NCI-H2029 (cell line): ENCODE measurements around the gene ST3GAL5.
"Not testable (repeated sequence)": the region's sequence is repeated elsewhere in the genome, so short reads cannot be mapped to it uniquely, and the experiment has no call there.

ENCODE experiments used
- DNase-seq: peaks from one replicate; lab custom pipeline; 2025; lab: John Stamatoyannopoulos, UW

The ST3GAL5 gene

GRCh38 chr2:85888684-85889626 is at the start of gene ST3GAL5:
Gene ST3GAL5, minus strand, starts transcription at chr2:85888990. Its CDS starts 85 bp downstream, at chr2:85888905.
- peak; percentile 64 for DNase-seq

- no peak for DNase-seq
These were observed 49.7 kb upstream of the ST3GAL5 start for GRCh38 chr2:85938456-85938855.

DNA sequence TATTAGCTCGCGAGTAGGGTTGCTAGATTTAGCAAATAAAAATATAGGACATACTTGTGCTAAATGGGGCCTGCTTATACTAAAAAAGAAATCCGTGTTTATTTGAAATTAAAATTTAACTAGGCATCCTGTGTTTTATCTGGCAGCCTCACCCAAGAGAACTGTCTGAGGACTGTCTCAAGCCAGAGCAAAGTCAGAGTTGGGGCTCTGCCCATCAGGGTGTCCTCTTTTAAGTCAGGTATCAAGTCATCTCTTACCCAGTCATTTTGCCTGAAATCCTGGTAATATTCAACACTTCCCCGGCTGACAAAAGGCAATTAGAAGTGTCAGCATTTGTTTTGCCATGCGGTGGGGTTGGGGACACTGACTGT is 48.3 kb upstream of the ST3GAL5 start:
- no peak for DNase-seq

DNA sequence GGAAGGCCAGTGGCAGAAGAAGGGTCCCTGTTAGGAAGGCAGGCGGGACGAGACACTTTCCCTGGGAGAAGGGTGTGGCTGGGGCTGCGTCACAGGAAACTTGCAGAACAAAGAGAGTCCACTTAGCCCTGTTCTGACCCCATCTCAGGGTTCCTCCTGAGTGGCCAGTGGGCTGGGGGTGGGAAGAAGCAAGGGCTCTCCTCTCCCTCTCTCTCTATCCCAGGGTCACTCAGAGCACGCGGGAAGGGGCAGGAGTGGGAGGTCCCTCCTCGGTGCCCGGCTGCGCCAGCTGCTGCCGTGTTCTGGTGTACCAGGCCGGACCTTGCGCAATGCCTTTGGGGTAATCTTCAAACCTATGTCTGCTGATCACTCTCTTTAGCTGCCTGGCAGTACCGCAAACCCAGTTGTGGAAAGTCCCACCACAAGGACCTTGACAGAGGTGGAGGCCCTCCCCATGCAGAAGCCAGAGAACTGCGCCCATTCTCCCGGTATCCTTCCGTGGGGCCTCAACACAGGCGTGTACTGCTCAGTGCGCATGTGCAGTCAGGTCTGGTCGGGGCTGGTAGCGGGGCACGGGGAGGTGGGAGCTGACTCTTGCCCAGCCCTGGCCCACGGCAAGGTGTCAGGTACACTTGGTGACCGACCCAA is 47.8 kb upstream of the ST3GAL5 start:
- DNase-seq = no peak

GRCh38 chr2:85935746-85936208 is 47.0 kb upstream of the ST3GAL5 start:
- no peak for DNase-seq

DNA sequence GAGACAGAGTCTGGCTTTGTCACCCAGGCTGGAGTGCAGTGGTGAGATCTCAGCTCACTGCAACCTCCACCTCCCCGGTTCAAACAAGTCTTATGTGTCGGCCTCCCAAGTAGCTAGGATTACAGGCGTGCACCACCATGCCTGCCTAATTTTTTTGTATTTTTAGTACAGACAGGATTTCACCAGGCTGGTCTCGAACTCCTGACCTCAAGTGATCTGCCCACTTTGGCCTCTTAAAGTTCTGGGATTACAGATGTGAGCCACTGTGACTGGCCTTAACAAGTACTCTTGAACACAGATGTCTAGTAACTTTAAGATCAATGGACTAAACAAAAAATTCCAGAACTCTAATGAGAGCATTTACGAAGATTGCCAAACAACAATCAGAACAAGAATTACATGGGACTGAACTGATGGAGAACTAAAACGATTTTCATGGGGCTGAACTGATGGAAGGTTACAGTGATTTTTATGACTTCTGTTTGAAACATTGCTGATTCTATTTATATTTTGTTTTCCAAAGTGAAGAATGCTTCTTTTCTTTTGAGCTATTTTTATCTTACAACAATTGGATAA is 46.5 kb upstream of the ST3GAL5 start:
- no peak for DNase-seq

GRCh38 chr2:85933753-85934594 is 45.2 kb upstream of the ST3GAL5 start:
- DNase-seq = no peak

DNA sequence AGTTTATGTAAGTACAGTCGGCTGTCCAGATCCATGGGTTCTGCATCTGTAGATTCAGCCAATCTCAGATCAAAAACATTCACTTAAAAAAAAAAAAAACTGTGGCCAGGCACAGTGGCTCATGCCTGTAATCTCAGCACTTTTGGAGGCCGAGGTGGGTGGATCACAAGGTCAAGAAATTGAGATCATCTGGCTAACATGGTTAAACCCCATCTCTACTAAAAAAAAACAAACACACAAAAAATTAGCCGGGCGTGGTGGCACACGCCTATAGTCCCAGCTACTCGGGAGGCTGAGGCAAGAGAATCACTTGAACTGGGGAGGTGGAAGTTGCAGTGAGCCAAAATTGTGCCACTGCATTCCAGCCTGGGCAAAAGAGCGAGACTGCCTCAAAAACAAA is 42.4 kb upstream of the ST3GAL5 start:
- DNase-seq = not testable (repeated sequence)

GRCh38 chr2:85930129-85931124 is 41.6 kb upstream of the ST3GAL5 start:
- no peak for DNase-seq

DNA sequence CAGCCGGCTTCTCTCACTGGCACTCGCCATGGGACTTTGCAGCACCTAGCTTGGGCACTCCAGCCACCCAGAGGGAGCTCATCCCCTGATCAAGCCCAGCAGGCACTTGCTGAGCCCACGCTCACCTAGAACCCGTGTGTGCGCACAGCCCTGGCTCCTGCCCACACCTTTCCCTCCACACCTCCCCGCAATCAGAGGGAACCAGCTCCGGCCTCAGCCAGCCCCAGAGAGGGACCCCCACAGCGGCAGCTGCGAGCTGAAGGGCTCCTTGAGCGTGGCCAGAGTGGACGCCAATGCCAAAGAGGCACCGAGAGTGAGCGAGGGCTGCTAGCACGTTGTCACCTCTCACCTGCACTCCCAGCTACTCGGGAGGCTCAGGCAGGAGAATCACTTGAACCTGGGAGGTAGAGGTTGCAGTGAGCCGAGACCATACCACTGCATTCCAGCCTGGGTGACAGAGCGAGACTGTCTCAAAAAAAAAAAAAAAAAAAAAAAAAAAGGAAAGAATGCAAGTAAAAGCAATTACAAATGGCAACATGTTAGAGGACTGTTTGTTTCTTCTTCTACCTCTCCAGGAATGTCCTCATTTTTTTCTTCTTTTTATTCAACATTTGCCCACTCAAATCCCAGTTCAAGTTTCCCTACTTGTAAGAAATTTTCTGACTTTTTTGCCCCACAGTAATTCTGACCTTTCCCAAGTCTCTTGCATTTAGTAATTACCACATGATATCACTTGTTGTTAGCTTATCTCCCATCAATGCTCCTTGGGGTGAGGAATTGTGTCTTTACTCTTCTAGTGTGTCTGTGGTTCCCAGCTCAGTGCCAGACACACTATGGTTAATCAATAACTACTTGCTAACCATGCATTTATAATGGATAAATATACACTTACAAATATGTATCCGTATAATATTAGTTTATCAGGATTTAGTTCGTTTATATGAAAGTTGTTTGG is 40.6 kb upstream of the ST3GAL5 start:
- no peak for DNase-seq

DNA sequence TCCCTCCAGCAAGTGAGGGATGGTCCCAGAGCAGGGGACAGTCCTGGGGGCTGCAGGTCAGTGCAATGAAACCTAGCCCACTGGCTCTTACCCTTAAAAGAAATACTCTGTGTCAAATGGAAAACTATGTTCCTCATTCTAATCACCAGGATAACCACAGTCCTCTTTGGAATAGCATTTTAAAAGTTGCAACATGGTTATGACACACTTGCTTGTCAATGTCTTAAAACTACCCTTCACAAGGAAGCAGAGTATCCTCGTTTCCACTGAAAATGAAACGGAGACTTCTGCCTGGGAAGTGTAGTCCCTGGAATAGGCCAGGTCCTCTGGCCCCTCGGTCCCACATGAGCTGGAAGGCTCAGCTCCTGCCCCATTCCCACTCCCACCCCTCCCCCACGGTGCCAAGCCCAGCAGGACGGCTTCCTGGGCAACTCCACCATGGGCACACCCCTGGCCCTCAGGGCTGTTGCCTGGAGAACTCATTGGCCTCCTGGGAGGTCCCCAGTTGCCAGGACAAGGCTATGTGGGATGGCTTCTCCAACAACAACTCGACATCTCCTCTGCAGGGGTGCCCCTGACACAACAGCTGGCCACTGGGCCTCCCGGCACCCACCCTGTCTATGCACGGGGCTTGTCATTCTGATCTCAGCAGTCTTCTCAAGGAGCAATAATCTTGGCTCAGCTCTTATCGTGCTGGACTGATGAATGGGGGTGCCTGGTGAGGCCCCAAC is 38.3 kb upstream of the ST3GAL5 start:
- DNase-seq = no peak

GRCh38 chr2:85926526-85926925 is 37.7 kb upstream of the ST3GAL5 start:
- no peak for DNase-seq

DNA sequence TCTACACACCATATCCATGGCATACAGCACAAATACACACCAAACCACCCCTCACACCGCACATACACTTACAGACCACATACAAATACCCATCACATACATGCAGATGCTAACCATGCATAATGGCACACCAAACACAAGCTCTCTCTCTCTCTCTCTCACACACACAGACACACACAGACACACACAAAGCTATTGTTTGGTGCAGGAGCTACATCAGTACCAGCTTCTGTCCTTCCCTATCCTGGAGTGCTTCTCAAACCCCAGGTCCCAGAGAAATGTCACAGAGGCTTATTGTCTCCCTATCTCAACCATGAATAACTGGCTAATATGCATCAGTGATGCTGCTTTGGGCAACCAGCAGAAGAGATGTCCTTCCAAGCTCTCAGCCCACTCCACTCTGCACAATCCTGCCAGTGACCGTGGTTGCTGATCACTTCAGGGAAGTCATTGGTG is 36.5 kb upstream of the ST3GAL5 start:
- no peak for DNase-seq

DNA sequence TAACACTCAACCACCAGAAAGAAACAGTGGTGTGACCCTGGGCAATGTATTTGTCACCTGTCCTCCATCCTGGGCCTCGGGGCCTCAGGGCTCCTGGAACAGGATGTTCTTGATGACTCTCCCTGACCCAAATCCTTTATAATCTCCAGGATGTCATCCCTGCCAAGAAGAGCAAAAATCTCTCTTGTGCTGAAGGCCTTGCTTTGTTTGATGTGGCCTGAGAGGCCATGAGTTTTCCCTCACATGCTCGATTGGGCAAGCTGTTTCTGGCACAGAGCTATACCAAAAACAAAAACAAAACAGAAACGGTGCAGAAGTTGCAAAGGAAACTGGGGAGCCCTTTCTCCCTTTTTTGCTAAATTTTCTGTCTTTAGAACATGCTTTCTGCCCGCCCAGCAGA is 35.7 kb upstream of the ST3GAL5 start:
- DNase-seq = no peak

GRCh38 chr2:85922199-85922598 is 33.4 kb upstream of the ST3GAL5 start:
- no peak for DNase-seq

- no peak for DNase-seq
These were observed 32.9 kb upstream of the ST3GAL5 start for GRCh38 chr2:85921659-85922058.

GRCh38 chr2:85920810-85921545 is 32.2 kb upstream of the ST3GAL5 start:
- DNase-seq = no peak
